ENCODE measurements around the gene SEMA4B. TPM values are rescaled to one million over a fixed set of nuclear protein-coding genes. Genes with fewer than 3 reads are reported as not detected.

SEMA4B gene
- total and polyA plus RNA-seq, 9 of the 15 experiments (the other 6 are each of a cell fraction or from before 2014, with no cell fraction given), result 1.3 to 33.6 (median 11.0) TPM

GRCh38 chr15:90208356-90208755 lies 7.2 kb downstream of the SEMA4B start:
- in situ Hi-C loops (cut with MboI), result no loop called here
- no peak overlapping the region for H3K4me2 ChIP-seq (ENCODE audit: insufficient read depth, low read length)
- ChIA-PET CTCF (ENCODE audit: low intra/inter-chr PET ratio) (no interaction called here), POLR2A (interaction anchor here (1.0 to 1.6 kb wide), 2 partner anchors 8 to 65 kb away, joined by 3 to 11 read pairs; partner anchors contain the start of gene SEMA4B)
- no peak overlapping the region for H3K9ac ChIP-seq (ENCODE audit: insufficient read depth in 1 of 2, low read depth in 2 of 2, low read length in 2 of 2)
- no TSS peak for BruUV-seq (replicated peaks)
- no peak for FAIRE-seq
- peaks cover 6 to 32% of the 10 kb centered on the region in 2 experiments; a peak in 4 of 5 replicates for H3K4me1 ChIP-seq (replicated peaks in 1 of 2; ENCODE audit: control insufficient read depth in 2 of 2, insufficient read depth in 2 of 2, low read length in 2 of 2)
- no peaks in the 10 kb centered on the region for H3K9me1 ChIP-seq (ENCODE audit: control insufficient read depth, insufficient read depth, low read length)
- H3K27ac ChIP-seq (ENCODE audit: extremely low read depth, low read depth, low read length), result no peak overlapping the region
- peaks cover 84% of the 10 kb centered on the region; the same call in 2 of the 3 replicates for H3K36me3 ChIP-seq (ENCODE audit: control insufficient read depth, insufficient read depth, low read length)
- H3K27me3 ChIP-seq (ENCODE audit: control insufficient read depth in 2 of 2, insufficient read depth in 2 of 2, low read length in 2 of 2), result no peaks in the 10 kb centered on the region
- H3K79me2 ChIP-seq (ENCODE audit: control insufficient read depth, insufficient read depth, low read length), result peaks cover 79% of the 10 kb centered on the region
- intact Hi-C loops (cut with micrococcal nuclease), result no loop called here
- TF ChIP-seq PTRF (tag; IDR thresholded peaks at IDR 0.05) (no peak), ZNF3 (CRISPR knock-in tag; IDR thresholded peaks at IDR 0.05) (no peak), FOXA1 (IDR thresholded peaks at IDR 0.05; ENCODE audit: borderline replicate concordance) (no peak)
- H3K4me3 ChIP-seq, result no peak overlapping the region
- H4K20me1 ChIP-seq (replicated peaks; ENCODE audit: control insufficient read depth, insufficient read depth, low read length), result peaks cover 4% of the 10 kb centered on the region
- no peak for ATAC-seq
- H3K9me3 ChIP-seq (replicated peaks; ENCODE audit: control insufficient read depth, insufficient read depth, low read depth, low read length), result no peaks in the 10 kb centered on the region
- no peak overlapping the region for H2AFZ ChIP-seq (ENCODE audit: low read depth, low read length)
- 78% methylated on average over 6 of the region's 6 CpGs for WGBS (ENCODE audit: insufficient coverage, low coverage, missing lambda C conversion rate)
- DNase-seq (ENCODE audit: extremely low read depth in 1 of 4, low spot score in 3 of 4), result no peak

- H3K9ac ChIP-seq (ENCODE audit: insufficient read depth in 1 of 2, low read depth in 2 of 2, low read length in 2 of 2), result no peak overlapping the region
- no peaks in the 10 kb centered on the region for H3K27me3 ChIP-seq (ENCODE audit: control insufficient read depth in 2 of 2, insufficient read depth in 2 of 2, low read length in 2 of 2)
- peaks cover 10 to 39% of the 10 kb centered on the region in 2 experiments; a peak in 4 of 5 replicates for H3K4me1 ChIP-seq (replicated peaks in 1 of 2; ENCODE audit: control insufficient read depth in 2 of 2, insufficient read depth in 2 of 2, low read length in 2 of 2)
- H3K27ac ChIP-seq (ENCODE audit: extremely low read depth, low read depth, low read length), result no peak overlapping the region
- intact Hi-C loops (cut with micrococcal nuclease), result no loop called here
- ATAC-seq (no peak), FAIRE-seq (no peak), DNase-seq (ENCODE audit: extremely low read depth in 1 of 4, low spot score in 3 of 4) (no peak)
- ChIA-PET CTCF (ENCODE audit: low intra/inter-chr PET ratio) (no interaction called here), POLR2A (interaction anchor here (0.5 to 1.6 kb wide), 5 partner anchors 9 to 66 kb away, joined by 3 to 11 read pairs (median 3); partner anchors contain the start of gene SEMA4B)
- no TSS peak for BruUV-seq (replicated peaks)
- no peak overlapping the region for H2AFZ ChIP-seq (ENCODE audit: low read depth, low read length)
- H3K4me3 ChIP-seq, result no peak overlapping the region
- H4K20me1 ChIP-seq (replicated peaks; ENCODE audit: control insufficient read depth, insufficient read depth, low read length), result peaks cover 4% of the 10 kb centered on the region
- H3K79me2 ChIP-seq (ENCODE audit: control insufficient read depth, insufficient read depth, low read length), result peaks cover 76% of the 10 kb centered on the region
- no peak overlapping the region for H3K4me2 ChIP-seq (ENCODE audit: insufficient read depth, low read length)
- no peaks in the 10 kb centered on the region for H3K9me3 ChIP-seq (replicated peaks; ENCODE audit: control insufficient read depth, insufficient read depth, low read depth, low read length)
- H3K9me1 ChIP-seq (ENCODE audit: control insufficient read depth, insufficient read depth, low read length), result no peaks in the 10 kb centered on the region
- in situ Hi-C loops (cut with MboI), result no loop called here
- peaks cover 74% of the 10 kb centered on the region; the same call in 2 of the 3 replicates for H3K36me3 ChIP-seq (ENCODE audit: control insufficient read depth, insufficient read depth, low read length)
- WGBS (ENCODE audit: insufficient coverage, low coverage, missing lambda C conversion rate), result 81% methylated on average over 9 of the region's 9 CpGs
- TF ChIP-seq TSC22D4 (tag; IDR thresholded peaks at IDR 0.05) (no peak), CUX1 (CRISPR knock-in tag; IDR thresholded peaks at IDR 0.05) (no peak), ZNF146 (CRISPR knock-in tag; IDR thresholded peaks at IDR 0.05; ENCODE audit: unreplicated experiment) (no peak), ZBED1 (IDR thresholded peaks at IDR 0.05) (no peak), ZFP36 (IDR thresholded peaks at IDR 0.05; ENCODE audit: low read depth, low read length, partially characterized antibody) (peak; percentile 42), FOXJ2 (tag; IDR thresholded peaks at IDR 0.05) (no peak), E2F5 (CRISPR knock-in tag; IDR thresholded peaks at IDR 0.05) (no peak)
Measured at GRCh38 chr15:90209591-90209990, 8.5 kb downstream of the SEMA4B start.
